Activated CD4-positive, CD25-positive, alpha-beta regulatory T cell treated with anti-CD3 and anti-CD28 coated beads, Interleukin-2, amount 50 U/mL, for 72 hours (primary cell): ENCODE data around the gene FGF14.
"Not testable (repeated sequence)": the region's sequence is repeated elsewhere in the genome, so short reads cannot be mapped to it uniquely, and the experiment has no call there.

ENCODE experiments used
- DNase-seq: peaks from one replicate; pipeline ENCODE4 v3.0.0; 2021

Gene FGF14

GRCh38 chr13:101911752-101912151 lies 490.1 kb downstream of the FGF14 start:
- DNase-seq: no peak

- DNase-seq: no peak
Observed at GRCh38 chr13:101903890-101904289, 498.0 kb downstream of the FGF14 start.

GRCh38 chr13:101898676-101899075 lies 503.2 kb downstream of the FGF14 start:
- DNase-seq: no peak

GRCh38 chr13:101896541-101896940 lies 505.3 kb downstream of the FGF14 start:
- no peak for DNase-seq

DNA sequence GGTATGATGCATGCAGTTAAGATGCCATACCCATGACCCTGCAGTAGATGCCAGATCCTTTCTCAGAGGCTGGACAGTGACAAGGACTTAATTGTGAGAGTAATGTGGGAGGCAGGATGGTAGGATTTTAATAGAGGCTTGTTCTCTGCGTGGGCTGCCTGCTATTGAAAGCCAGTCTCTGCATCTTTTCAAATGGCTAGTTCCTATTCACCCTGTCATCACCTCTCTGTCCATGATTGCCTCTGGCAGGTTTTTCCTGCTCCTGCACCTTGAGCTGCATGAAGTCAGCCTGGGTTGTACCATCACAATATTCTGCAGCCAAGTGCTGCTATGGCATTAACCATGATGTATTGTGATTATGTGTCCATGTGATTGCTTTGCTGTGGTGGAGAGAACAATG lies 508.8 kb downstream of the FGF14 start:
- DNase-seq: no peak

- DNase-seq: no peak
Observed at GRCh38 chr13:101892296-101892695, 509.6 kb downstream of the FGF14 start.

- no peak for DNase-seq
Observed at GRCh38 chr13:101881593-101881992, 520.3 kb downstream of the FGF14 start.

GRCh38 chr13:101880581-101880980 lies 521.3 kb downstream of the FGF14 start:
- no peak for DNase-seq

- DNase-seq: no peak
Observed at GRCh38 chr13:101876951-101877350, 524.9 kb downstream of the FGF14 start.

DNA sequence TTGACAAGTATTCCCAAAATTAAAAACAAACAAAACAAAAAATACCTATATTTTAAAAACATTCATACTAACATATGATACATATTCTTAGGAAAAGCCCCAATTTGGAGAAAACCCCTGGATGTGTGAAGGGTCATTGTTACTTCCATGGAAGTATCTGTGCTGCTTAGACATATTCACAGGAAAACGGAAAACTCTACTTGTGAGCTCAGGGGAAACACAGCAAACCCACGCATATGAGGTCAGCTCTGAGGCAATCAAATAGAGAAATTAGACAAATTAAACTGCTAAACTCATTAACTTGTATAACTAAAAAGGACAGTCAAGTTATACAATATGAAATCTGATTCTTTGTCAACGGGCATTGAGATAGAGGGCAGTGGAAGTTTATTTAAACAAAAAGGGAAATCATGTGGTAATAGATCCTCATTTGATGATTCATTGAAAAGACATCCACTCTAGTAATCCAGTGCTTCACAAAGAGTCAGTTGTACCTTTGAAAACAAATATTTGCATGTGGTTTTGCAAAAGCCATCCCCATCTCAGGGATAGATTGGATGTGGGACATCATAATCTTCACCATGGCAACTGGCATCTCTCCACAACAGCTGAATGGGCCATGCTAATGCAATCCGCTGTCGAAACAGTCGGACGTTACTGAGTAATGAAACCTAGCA lies 526.0 kb downstream of the FGF14 start:
- no peak for DNase-seq

DNA sequence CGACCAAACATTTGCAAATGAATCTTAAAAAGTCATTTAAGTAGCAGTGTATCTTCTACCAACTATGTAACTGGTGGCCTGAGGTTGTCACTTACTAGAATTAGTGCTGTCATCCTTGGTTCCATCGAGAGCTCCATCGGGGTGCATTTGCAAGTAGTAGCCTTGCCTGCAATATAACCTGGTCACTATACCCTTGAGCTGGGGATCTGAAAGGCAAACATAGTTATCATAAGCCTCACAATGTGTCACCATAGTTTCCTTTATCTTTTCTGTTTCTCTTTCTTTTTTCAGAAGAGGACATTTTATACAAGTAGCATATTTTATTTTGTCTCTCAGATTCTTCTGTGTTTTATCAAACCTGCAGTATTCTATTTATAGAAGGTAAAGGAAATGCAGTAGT lies 526.8 kb downstream of the FGF14 start:
- DNase-seq: no peak

DNA sequence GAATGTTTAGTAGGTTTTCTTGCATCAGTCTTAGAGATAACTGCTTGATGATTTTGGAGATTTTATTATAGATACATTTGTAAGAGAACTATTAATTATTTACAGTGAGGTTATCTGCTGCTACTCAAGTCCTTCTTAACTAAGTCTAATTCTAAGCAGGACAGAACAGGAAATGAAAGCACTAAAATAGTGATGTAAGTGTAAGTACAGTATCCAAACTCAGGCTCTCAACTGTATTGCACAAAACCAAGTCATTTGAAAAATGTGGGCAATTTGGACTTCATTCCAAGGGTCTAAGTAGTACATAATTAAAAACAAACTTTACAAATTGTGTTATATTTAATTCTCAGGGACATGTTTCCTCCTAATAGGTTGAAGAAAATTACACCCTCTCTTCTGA lies 532.3 kb downstream of the FGF14 start:
- DNase-seq: no peak

DNA sequence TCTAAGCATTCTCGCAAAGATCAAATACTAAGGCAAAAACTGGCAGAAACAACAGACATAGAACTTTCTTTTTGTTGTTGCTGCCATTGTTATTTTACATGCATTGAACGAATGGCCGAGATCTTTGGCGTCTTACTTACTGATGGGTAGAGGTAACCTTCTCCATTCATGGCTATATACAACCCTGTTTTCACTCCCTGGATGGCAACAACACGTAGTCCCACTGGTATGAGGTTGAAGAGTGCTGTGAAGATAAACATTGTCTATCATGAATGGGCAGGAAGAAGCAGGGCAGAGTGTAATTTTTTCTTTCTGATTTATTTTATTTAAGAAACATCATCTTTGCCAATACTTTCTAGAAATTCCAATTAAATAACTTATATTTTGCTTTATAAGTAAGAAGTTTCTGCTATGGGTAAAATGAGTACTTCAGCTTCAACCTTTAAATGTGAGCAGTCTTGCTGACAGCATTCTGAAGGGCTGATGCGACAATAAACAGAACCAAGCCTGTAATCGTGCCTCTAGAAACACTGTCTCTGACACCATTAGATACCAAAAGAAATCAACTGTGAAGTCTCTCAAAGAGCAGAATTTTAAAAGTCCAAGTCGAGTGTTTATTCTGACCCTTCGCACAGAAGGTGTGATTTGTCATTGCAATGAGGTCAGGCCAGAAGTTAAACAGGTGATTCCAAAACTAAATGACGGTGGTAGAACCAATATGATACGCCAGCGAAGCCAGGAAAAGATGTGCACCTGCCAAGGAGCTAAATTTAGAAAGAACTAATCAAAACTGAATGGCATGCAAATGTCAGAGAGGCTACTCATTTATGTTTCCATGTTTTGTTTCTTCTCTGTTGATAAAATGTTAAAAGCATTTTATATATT lies 533.0 kb downstream of the FGF14 start:
- no peak for DNase-seq

DNA sequence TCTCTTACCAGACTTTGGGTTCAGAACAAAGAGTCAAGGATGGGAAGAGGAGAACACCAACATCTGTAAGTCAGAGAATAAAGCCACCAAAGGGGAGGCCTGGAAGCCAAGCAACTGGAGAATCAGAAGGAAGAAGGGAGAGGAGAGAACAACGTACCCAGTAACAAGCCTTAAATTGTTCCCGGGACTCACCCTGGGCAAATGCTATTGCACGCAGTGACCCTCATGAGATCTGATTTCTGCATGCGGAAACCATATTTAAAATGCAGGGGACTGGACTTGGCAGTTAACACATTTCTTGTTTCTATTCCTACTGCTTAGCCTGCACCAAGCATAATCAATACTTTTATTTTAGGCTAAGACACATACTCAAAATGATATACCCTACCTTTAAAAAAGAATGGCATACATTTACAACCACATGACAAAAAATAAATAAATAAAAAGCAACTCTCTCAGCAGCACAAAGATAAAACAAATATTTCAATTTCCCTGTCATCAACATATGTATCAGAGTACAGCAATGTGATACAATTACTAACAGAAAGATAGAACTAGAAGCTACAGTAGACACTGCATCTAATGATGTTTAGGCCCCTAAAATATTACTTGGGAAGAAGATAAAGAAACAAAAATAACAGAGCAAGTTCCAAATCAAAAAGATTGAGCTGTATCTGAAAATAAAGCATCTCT lies 534.8 kb downstream of the FGF14 start:
- DNase-seq: no peak

DNA sequence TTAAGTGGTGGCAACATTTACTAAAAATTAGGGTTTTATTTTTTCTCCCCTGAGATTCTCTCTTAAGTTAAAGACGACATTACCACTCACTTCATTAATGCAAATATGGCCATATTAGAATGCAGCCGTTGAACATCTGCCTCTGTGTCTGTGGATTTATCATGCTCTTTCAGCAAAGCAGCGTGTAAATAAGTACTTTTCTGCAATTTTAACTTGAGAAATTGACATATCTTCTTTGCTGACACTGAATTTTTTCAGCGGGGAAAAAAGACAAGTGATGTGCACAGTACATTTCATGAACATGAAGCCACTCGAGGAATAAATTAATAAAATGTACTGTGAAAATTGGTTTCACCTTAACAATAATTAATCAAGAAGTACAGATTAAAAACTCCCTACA lies 543.0 kb downstream of the FGF14 start:
- no peak for DNase-seq

DNA sequence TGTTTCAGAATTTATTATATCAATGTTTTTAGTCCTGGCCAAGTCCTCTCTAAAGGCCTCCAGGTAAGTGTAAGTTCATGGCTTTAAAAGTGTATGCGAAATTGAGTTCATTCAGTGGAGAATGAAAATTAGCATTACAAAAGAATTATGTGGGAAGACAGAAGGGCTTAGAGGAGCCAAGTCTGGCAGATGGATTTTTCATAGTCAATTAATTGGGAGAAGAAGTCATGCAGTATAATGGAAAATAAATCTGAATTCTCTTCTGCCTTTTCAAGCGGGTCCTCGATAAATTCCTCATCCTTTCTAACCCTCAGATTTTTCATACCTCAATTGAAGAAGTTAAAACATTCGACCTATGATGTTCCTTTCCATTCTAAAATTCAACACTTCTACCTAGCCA lies 555.1 kb downstream of the FGF14 start:
- no peak for DNase-seq

- no peak for DNase-seq
Observed at GRCh38 chr13:101846249-101846648, 555.6 kb downstream of the FGF14 start.

GRCh38 chr13:101845245-101846020 lies 556.4 kb downstream of the FGF14 start:
- DNase-seq: no peak

GRCh38 chr13:101841698-101842097 lies 560.1 kb downstream of the FGF14 start:
- DNase-seq: no peak

DNA sequence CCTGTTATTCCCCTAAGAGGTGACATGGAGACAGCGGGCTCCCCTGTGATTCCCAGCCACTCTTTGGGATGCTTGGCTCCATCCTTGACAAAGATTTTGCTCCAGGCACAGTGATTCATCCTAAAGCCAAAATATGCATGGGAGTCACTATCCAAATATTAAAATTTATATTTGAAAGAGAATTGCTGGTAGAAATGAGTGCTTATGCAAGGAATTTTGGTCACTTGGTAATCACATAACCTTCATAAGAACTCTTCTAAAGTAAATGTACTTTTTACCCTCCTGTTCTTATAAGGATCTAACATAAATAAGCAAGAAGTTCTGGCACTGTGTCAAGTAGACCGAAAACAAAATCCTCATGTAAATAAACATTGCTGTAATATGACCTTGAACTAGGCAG lies 563.5 kb downstream of the FGF14 start:
- DNase-seq: no peak

GRCh38 chr13:101837778-101838177 lies 564.1 kb downstream of the FGF14 start:
- DNase-seq: not testable (repeated sequence)

GRCh38 chr13:101837288-101837687 lies 564.6 kb downstream of the FGF14 start:
- no peak for DNase-seq

DNA sequence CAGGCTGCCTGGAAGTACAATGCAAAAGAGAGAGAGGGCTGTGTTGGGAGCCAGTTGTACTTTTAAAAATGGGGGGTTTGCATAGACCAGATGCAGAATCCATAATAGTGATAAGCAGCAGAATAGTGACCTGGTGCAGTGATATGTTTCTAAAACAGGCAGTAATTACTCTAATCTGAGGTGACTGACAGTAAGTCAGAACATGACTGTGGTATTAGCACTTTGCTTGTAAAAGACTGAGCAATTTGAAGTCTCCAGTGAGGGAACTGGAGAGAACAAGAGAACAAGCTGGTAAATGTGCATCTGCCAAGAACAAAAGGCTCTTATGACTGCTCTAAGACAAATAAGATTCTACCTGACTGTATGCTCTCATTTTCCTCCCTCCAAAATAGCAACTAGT lies 565.9 kb downstream of the FGF14 start:
- DNase-seq: no peak
